Suppressor macrophage (primary cell): ENCODE measurements around the gene INHBB.
"Not testable (repeated sequence)": the region's sequence is repeated elsewhere in the genome, so short reads cannot be mapped to it uniquely, and the experiment has no call there.

Source experiments
- DNase-seq, 4 experiments: peaks; one replicate each; pipeline ENCODE4 v3.0.0-alpha.2; 2020 to 2022
- total RNA-seq, 17 experiments: gene quantifications; one replicate each; lab custom pipeline; 2026; ENCODE audit warnings: mixed read lengths in 6 of 17, inconsistent platforms in 3 of 17; lab: John Stamatoyannopoulos, UW

The INHBB gene
- total RNA-seq: 0 to 0.44 (median 0.03) reads per million in 17 experiments

DNA sequence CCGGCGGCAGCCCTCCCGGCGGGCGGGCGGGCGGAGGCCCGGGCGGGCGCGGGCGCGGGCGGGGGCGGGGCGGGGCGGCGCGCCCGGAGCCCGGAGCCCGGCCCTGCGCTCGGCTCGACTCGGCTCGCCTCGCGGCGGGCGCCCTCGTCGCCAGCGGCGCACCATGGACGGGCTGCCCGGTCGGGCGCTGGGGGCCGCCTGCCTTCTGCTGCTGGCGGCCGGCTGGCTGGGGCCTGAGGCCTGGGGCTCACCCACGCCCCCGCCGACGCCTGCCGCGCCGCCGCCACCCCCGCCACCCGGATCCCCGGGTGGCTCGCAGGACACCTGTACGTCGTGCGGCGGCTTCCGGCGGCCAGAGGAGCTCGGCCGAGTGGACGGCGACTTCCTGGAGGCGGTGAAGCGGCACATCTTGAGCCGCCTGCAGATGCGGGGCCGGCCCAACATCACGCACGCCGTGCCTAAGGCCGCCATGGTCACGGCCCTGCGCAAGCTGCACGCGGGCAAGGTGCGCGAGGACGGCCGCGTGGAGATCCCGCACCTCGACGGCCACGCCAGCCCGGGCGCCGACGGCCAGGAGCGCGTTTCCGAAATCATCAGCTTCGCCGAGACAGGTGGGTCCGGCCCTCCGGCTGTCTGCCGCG, at the start of gene INHBB:
INHBB (plus strand) TSS at position 111 of the 641 bp plus-strand sequence; CDS start at position 164, 53 bp downstream.
- peak in 3 of 4 experiments; percentile 11 to 37 (median 35) for DNase-seq

DNA sequence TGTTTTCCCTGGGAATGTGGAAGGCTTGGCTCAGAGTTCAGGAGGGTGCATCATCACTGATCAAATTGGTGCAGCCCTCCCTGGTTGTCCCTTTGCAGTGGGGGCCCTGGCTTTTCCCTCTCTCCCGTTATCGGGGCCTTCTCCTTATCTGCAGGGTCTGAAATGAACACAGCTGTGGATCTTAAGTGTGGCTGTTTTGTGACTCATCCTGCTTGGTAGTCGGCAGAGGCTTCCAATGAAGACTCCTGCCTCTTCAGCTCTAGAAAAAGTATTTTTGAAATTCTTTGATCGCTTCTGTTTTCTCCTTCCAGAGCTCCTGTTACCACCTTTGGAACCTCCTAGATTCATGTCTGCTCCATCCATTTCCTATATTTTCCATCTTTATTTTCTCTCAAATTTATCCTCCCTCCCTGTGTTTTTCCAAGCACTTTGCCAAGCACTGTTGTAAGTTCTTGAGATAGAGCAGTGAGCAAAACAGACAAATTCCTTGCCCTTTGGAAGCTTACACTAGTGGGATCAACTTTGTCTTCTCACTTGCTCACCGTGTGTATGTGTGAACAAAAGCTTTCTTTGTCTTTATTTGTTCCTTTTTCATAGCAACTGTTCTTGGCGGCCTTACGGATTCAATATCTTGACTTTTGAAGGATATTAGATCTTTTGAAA, 47.6 kb upstream of the INHBB start:
- no peak for DNase-seq

DNA sequence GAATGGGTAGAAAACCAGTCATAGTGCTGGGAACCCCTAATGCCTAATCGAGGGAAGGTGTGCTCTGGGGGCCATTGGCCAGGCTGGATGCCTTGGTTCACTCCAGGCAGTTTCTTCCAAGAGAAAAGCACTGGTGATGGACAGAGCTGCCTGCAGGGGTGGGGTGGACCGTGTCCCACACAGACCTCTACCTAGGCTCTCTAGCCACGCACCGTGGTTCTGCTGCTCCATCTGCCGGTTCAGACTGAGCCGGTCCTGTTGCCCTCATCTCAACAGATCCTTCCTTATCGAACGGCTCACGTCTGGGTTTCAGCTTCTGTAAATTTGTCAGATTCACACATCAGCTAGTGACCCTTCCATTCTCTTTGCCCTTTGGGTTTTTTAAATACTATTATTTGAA, 46.9 kb upstream of the INHBB start:
- DNase-seq: no peak

DNA sequence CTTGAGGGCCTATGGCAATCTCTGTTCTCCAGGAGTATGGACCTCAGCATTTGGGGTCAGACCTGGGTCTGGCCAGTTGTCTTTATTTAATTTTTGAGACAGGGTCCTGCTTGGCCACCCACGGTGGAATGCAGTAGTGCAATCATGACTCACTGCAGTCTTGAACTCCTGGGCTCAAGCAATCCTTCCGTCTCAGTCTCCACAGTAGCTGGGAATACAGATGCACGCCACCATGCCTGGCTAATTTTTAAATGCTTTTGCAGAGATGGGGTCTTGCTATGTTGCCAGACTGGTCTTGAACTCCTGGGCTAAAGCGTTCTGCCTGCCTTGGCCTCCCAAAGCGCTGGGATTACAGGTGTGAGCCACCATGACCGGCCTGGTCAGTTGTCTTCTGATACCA, 46.4 kb upstream of the INHBB start:
- no peak for DNase-seq

DNA sequence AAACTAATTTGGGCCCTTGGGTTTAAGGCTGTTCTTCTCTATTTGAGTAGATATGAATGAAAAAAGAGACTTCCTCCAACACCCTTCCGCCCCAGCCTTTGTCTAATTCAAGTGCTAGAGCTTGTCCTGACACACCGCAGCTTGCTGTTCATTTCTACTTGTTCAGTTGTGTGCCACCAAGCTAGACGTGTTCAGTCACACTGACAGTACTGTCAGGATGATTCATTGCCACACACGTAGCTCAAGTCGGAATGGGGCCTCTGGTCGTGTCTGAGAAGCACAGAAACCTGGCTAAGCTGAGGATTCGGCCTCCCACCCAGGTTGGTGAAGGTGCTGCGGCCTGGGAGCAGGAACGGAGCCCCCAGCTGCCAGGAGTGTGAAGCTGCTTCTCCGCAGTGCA, 45.6 kb upstream of the INHBB start:
- no peak for DNase-seq

DNA sequence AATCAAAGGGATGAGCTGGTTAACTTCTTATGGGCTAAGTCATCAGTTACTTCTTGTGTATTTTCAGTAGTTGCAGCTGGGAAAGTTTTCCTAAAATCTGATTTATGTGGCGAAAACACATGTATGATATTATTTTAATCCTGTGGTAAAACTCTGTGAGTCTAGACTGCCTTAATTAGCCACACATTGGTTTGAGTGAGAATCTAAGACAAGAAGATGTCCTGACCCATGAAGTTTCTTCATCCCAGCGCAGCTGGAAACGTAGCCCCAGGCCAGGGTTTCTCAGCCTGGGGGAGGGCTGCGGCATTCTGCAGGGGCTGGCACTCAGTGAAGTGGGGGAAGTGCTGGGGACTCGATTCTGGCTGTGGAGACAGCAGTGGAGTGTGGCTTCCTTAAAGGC, 44.7 kb upstream of the INHBB start:
- DNase-seq: no peak

DNA sequence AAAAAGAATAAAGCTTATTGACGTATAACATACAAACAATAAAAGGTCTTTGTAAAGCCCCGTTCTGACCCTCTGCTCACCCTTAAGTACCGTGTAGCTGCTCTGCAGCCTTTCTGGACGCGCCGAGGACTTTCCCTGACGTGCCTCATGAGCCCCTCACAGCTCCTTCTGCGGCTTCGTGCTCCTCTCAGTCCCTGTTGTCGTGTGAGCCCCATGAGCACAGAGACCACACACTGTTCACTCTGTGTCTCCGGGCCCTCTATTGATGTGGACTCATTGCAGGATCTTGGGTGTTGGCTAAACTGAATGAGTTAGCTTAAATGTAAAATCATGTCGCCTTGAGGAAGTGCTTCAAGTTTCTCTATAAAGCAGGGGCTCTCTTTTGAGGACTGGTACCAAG, 43.6 kb upstream of the INHBB start:
- DNase-seq: no peak

DNA sequence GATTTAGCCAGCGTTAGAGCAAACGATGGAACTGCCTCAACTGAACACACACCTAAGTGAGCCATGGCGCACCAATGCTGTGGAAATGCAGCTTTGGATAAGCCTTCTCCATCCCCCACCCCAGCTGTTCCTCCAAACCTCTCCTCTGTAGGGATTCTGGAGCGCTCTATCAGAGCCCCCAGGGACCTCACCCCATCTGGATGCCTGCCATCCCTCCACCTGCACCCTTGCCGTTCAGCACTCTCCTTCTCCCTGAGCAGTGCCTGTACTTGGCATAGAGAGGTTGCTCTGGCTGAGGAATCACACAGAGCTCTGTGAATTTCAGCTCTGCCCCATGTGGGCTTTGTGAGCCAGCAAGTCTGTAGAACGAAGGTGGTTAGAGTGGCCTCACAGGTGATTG, 42.8 kb upstream of the INHBB start:
- DNase-seq: no peak

DNA sequence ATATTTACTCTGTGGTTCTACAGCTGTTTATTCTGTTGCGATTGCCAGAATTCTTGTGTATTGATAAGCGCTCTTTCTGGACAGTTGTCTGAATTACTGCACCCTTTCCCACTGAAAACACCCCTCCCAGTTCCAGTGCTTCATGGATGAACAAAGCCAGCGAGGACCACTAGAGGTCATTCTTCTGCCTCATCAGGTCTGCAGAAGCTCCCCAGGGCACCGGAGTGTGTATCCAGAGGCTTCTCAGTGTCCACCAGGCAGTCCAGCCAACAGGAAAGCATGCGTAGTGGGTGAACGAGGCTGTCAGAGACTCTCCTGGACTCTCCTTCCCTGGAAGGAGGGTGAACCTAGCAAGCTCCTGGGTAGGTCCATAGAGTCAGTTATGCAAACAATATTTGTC, 40.6 kb upstream of the INHBB start:
- peak in 2 of 4 experiments; percentile 14 to 17 for DNase-seq

DNA sequence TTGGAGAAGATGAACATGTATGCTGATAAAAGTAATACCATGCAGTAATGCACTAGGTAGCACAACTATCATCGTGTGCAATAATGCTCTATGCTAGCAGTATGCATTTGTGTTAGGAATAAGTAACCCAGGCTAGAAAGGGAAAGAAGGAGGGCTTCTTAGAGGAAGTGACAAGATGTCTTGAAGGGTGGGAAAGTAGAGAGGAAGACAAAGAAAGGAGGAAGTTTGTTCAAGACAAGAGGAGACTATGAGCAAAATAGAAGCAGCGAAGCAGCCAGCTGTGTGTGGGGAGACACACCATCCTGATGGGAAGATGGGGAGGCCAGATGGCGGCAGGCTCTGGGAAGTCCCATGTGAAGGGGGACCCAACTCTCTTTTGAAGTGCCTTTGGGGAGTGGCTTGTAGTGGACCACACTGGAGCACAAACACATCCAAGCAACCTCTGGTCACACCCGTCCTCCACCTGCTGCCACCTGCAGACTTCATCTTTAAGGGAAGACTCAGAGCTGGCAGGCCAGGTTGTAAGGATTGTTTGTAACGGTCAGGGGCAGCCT, 39.9 kb upstream of the INHBB start:
- peak; percentile 23 to 58 (median 44) for DNase-seq

DNA sequence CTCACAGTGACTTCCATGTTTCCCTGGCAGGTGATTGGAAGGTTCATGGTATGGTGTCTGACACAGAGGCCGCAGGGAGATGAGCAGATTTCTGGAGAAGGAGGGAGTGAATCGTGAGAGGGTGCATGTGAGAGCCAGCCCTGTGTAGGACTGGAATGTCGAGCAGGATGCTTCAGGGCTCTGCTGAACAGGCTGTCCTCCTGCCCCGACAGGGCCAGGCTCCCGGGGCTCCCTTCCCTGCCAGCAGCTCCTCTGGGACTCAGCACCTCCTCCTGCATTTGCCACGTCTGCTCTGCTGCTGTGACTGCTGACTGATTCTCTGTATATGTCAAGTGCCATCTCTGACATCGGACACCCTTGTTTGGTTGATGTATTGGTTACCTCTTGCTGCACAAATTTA, 38.5 kb upstream of the INHBB start:
- DNase-seq: no peak

DNA sequence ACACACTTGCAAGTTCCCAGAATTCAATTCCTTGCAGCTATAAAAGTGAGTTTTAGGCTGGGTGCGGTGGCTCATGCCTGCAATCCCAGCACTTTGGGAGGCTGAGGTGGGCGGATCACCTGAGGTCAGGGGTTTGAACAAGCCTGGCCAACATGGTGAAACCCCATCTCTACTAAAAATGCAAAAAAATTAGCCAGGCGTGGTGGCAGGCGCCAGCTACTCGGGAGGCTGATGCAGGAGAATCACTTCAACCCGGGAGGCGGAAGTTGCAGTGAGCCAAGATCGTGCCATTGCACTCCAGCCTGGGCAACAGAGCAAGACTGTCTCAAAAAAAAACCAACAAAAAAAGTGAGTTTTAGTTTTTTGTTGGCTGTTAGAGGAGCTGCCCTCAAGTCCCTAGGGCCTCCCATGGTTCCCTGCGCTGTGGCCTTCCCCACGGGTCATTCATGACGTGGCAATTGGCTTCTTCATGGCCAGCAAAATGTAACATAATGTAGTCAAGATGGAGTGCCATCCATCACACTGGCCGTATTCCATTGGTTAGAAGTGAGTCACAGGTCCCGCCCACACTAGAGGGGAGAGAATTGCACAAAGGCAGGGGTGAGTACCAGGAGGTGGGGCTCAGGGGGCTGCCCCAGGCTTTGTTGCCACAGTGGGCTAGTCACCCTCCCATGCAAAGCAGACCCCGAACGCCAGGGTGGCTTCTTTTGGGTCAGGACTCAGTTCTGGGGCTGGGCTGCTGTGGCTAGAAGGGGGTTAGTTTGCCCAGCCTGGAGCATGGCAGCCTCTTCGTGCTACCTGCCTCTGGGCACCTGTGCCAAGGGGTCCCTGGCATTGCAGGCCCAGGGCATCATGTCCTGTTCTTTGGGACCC, 37.7 kb upstream of the INHBB start:
- DNase-seq: no peak

DNA sequence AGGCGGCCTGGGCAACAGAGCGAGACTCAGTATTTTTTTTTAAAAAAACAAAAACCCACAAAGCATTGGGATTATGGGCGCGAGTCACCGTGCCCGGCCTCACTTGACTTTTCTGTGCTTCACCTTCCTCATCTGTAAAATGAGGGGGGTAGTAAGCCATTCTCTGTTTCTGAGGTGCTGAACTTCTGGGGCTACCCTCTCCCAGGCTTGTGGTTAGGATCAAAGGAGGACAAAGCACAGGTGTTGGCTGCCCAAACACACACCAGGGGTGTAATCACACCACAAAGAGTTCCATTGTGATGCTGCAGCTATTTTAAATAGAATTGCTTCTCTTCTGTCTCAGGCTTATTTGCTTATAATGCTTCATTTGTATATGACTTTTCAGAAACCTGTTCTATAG, 35.8 kb upstream of the INHBB start:
- no peak for DNase-seq

DNA sequence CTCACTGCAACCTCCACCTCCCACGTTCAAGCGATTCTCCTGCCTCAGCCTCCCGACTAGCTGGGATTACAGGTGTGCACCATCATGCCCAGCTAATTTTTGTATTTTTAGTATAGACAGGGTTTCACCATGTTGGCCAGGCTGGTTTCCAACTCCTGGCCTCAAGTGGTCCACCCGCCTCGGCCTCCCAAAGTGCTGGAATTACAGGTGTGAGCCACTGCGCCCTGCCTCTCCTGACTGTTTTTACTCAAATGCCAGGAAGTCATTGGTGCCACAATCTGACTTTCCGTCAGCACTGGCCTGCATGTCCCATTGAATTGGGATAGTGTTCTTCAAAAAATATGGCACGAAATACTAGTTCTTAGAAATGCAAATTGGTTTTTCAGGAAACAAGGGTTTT, 35.1 kb upstream of the INHBB start:
- not testable (repeated sequence) for DNase-seq

DNA sequence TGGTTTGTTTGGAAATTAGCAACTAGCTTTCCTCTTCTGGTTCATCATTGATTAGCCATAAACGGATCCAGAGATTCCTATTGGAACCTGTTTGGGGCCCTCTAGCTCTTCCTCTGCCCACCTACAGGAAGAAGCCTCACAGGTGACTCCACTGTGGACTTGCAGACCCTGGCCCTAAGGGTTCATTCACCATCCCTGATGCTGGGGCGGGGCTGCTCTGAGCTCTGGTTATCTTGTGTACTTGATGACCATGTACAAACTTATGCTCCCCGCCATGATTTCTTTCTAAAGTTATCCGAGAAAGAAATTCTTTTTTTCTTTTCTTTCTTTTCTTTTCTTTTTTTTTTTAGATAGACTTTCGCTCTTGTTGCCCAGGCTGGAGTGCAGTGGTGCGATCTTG, 33.9 kb upstream of the INHBB start:
- no peak for DNase-seq

DNA sequence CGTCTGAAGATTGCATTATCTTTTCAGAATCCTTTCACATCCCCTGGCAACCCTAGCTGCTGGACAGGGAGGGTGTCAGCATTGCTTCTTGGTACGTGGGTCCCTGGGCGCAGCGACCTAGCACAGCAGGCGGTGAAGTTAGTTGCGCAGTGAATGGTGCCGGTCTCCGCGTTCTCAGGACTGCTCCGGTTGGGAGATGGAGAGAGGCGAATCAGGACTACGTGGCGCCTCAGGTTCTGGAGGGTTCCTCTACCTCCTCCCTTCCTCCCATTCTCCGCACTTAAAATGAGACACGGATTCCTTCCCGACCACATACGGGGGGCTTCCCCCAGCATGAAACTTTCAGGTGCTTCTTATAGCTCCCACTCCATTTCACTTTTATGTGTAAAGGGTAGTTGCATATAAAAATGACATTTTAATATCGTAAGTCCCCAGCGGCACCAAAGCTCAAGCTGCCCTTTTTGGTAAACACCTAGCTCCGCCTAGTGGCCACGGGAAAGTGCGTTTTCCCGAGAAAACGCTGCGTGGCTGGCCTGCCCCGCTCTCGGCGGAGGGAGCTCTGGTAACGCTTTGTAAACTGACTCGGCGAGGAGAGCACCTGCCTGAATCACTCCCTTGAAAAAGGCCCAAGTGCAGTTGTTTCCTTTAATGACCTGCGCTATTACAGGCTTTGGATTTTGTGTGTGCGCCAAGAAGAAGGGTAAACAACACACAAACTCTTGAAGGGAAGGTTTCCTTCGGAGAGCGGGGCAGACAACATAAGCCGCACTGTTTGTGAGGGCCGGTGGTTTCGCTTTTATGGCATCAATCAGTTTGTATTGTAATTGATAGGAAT, 32.9 kb upstream of the INHBB start:
- peak; percentile 75 to 88 (median 82) for DNase-seq

DNA sequence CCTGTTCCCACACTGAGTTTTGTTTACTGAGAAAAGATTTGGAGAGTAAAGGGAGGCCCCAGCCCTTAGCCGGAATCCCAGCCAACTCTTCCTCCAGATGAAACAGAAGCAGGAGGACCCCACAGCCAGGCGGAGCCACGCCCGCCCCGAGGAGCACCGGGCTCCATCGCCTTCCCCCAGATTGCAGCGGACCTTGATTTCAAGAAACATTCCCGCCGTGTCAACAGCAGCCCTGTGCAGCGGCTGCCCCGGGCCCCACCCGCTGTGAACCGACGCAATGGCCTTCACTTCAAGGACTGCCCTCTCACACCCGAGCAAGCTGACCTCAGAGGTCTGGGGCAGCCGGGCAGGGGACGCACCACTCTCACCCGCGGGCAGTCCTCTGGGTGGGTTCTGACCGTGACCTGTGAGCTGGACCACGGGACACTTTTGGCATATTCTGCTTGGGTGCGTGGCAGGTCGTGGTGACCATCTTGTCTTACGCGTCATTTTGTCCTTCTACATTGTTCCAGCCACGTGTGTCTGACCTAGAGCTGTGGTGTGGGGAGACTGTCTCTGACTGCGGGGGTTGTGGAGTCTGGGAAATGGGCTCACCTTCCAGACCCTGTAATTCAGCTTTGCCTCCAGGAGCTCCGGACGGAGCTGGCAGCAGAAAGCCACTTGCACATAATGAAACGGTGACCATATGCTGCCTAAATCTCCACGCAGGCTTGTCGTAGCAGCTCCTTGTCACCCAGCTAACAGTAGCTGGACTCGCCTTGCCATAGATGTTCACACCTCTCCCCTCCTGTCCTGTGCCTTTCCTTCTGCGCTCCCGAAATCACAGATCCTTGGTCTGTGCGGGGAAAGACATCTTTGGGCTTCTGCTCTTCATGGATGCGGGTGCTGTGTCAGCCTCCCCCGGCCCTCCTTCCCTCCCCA, 32.0 kb upstream of the INHBB start:
- no peak for DNase-seq

DNA sequence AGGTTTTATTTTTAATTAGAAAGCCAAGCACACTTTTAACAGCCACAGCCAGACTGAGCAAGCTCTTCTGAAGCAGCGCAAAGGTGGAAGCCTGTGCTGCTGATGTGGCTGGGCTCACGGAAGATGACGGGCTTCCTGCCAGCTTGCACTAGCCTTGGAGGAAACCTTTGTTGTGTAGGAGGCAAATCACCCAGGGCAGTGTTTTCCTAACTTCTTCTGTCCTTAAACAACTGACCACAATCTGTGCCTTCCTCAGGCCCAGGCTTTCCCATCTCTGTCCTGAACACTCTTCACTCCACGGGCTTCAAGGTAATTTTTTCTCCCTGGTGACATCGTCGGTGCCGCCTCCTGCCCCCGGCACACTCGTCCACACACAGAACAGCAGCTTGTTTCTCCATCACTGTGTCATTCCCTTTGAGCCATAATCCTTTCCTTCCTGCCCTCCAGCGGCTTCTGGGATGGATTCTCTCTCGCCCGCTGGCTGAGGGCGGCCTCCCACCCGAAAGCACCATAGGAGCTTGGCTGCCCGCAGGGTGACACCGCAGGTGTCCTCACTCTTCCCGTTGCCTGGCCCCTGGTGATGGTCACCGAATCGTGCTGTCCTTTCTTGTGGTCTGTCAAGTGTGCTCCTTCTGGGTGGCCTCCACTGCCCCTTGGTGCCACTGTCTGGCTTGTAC, 31.1 kb upstream of the INHBB start:
- DNase-seq: peak in 3 of 4 experiments; percentile 14 to 27 (median 16)

DNA sequence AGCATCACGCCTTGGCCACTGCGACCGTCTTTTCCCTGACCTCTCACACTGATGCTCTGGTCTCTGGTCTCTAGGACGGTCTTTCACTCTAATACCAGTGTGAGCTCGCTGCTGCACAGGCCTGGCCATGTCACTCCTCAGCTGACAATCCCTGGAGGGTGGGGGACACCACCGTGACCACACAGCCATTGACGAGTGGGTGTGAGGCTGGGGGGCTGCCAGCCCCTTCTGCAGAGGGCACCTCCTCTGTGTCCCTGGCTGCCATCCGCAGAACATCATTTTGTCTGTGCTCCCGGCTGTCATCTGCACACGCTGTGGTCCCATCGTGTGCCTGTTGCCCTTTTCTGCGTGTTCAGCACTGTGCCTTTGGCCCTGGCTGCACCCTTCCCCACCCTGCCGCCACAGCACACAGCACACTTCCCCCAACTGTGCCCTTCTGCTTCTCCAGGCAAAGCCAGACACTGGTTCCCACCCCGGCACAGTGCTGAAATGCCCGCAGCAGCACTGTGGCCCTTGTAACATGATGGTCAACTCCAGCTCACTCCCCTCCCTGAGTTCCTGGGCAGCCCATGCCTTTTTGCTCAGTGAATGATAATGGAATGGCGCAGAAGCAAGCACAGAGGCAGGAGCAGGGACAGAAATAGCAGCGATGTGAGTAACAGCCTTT, 30.4 kb upstream of the INHBB start:
- no peak for DNase-seq

DNA sequence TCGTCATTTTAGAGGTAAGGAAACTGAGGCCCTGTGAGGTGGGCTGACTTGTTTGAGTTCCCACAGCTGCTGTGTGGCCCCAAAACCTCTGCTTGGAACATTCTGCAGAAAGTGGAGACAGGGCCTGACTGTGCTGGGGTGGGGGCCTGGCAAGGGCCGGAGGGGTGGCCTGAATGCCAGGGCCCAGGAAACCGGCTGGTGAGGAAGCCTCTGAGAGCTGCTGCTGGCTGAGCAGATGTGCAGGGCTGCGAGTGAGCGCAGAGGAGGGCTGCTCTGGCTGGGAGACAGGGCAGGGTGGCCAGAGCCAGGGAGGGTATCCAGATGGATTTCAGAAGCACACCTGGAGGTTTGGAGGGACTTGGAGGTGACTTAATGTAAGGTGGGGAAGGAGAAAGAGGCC, 29.9 kb upstream of the INHBB start:
- no peak for DNase-seq
